HG03159 (cell line): ENCODE data around the gene PANX2.
"Not testable (repeated sequence)": the region's sequence is repeated elsewhere in the genome, so short reads cannot be mapped to it uniquely, and the experiment has no call there.

Experiments used
- ATAC-seq: cut with Tn5 transposase; IDR thresholded peaks from one replicate; pipeline ENCODE4 v1.9.1; 2021; ENCODE audit warnings: mild to moderate bottlenecking, moderate library complexity; ENCODE audit not compliant: unreplicated experiment

Gene PANX2

DNA sequence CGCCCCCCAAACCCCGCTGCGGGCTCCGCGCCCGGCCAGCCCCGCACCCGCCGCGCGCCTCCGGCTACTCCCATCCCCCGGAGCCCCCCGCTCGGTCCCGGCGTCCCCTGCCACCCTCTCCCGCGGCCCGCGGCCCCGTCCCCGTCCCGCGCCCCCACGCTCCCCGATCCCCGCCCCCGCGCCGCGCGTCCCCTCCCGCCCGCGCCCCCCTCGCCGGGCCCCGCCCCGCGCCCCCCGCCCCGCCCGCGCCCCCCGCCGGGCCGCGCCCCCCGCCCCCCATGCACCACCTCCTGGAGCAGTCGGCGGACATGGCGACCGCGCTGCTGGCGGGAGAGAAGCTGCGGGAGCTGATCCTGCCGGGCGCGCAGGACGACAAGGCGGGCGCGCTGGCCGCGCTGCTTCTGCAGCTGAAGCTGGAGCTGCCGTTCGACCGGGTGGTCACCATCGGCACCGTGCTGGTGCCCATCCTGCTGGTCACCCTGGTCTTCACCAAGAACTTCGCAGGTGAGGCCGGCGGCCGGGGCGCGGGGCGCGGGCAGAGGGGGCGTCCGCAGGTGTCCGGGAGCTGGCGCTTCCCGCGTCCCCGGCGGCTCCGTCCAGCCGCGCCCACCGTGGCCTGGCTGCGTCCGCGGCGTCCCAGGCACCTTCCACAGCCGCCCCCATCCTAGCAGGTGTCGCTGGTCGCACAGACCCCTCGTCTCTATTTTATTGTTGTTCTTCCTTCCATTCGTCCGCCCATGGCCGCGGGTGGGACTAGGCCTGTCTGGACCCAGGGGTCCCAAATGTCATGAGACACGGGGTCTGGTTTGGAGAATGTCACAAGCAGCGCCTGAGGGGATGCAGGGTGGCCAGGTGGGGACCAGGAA is at the start of gene PANX2:
Gene PANX2 (plus strand): TSS at position 279 of the 866 bp plus-strand sequence. CDS start 0 bp downstream, at position 279.
- ATAC-seq = no peak

GRCh38 chr22:50121202-50121740 is 49.3 kb upstream of the PANX2 start:
- no peak for ATAC-seq

DNA sequence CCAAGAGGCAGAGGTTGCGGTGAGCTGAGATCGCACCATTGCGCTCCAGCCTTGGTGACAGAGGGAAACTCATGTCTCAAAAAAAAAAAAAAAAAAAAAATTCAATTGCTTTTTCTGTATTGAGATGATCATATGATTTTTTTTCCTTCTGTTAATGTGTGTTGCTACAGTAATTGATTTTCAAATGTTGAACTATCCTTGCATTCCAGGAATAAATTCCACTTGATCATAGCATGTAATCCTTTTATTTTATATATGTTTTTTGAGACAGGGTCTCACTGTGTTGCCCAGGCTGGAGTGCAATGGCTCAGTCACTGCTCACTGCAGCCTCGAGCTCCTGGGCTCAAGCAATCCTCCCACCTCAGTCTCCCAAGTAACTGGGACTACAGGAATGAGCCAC is 47.4 kb upstream of the PANX2 start:
- ATAC-seq = no peak

GRCh38 chr22:50125029-50125428 is 45.5 kb upstream of the PANX2 start:
- no peak for ATAC-seq

DNA sequence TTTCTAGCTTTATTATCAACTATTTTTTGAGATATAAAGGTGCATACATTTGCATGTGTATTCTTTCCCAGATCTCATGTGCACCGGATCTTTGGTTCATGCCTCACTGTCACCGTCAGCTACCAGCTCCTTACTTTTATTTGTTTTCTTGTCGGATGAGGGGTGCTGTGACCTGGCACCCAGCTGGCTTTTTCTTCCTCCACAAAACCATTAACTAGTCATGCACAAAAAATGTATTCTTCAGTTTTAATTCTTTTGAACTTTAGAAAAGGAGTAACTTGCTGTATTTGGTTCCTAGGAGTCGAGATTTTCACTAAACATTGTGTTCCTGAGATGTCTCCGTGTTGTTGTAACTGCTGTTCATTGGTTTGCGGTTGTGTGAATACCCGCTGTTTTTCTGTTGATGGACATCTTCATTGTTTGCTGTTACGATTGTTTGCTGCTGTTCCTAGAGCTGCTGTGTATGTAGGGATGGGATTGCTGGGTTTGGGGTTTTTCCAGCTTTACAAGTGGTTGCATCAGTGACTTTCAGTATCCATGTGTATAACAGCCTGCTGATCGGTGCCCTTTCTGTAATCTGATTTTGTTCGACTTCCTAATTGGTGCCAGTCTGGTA is 41.3 kb upstream of the PANX2 start:
- no peak for ATAC-seq

DNA sequence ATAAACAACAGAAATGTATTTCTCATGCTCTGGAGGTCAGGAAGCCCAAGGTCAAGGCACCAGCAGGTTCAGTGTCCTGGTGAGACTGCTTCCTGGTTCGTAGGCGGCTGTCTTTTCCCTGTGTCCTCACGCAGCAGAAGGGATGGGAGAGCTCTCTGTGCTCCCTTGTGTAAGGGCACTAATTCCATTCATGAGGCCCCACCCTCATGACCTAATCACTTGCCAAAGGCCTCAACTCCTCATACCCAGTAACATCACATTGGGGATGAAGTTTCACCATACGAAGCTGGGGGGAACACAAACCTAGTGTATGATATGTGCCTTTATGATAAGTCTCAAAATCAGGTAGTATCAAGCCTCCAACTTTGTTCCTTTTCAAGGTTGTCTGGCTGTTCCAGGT is 38.6 kb upstream of the PANX2 start:
- ATAC-seq = no peak

DNA sequence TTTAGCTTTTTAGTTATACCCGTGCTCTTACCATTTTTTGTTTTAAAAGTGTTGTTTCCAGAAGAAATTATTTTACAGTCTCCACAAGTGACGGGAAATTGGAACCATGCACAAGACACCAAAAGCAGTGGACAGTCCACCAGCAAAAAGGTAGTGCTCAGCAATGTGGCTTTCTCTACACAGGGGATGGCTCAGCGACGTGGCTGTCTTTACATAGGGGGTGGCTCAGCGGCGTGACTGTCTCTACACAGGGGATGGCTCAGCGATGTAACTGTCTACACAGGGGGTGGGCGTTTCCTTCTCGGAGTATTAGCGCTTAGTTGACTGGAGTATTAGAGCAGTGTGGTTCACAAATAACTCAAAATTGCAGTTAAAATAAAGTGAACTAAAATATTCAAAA is 36.0 kb upstream of the PANX2 start:
- ATAC-seq = no peak

DNA sequence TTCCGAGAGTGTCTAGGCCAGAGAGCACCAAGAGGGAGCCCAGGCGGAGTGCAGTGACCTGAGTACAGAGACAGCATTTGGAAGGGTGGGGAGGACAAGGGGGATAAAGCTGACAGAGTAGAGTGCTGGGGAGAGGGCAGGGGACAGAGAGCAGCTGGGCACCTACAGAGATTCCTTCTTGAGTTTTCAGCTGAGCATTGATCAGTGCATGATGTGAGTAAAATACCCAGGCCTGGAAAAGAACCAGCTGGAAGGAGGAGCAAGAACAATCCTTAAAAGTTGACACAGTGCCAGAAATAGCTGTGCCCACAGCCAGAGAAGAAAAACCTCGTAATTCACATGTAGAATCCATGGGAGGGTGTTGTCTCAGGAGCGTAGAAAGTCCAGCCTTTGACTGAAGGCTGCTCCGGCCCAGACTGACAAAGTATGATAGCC is 33.9 kb upstream of the PANX2 start:
- no peak for ATAC-seq

- ATAC-seq = not testable (repeated sequence)
These were observed 33.3 kb upstream of the PANX2 start for GRCh38 chr22:50137277-50137676.

DNA sequence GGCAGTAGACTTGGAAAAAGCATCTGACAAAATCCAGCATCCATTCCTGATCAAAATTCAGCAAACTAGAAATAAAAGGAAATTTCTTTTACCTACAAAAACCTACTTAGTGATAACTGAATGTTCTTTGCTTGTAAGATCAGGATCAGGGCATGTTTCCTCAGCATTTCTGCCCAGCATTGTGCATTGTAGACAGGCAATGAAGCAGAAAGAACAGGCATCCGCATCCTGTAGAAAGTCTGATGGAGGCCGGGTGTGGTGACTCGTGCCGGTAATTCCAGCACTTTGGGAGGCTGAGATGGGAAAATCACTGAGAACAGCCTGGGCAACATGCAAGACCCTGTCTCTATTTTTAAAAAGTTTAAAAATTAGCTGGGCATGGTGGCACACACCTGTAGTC is 32.5 kb upstream of the PANX2 start:
- no peak for ATAC-seq

- no peak for ATAC-seq
These were observed 31.5 kb upstream of the PANX2 start for GRCh38 chr22:50138988-50139387.

DNA sequence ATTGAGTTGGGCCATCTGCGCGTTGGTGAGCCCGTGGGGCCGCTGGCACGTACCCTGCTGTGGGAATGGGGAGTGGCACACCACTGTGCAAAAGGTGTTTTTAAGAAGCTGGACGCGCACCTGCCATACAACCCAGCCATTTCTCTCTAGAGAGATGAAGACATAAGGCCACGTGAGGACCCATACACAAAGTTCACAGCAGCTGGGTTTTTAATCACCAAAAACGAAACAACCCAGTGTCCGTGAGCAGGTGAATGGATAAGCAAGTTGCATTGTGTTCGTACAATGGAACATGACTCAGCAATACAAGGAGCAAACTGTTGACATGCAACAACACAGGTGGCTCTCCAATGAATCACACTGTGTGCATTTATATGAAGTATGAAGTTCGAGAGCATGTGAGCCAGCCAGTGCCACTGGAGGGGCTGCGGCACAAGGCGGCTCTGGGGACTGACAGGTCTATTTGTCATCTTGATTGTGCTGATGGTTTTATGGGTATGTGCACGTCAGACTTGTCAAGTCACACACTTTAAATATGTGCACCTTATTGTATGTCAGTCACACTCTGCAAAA is 30.6 kb upstream of the PANX2 start:
- no peak for ATAC-seq

- ATAC-seq = no peak
These were observed 29.9 kb upstream of the PANX2 start for GRCh38 chr22:50140615-50141014.

DNA sequence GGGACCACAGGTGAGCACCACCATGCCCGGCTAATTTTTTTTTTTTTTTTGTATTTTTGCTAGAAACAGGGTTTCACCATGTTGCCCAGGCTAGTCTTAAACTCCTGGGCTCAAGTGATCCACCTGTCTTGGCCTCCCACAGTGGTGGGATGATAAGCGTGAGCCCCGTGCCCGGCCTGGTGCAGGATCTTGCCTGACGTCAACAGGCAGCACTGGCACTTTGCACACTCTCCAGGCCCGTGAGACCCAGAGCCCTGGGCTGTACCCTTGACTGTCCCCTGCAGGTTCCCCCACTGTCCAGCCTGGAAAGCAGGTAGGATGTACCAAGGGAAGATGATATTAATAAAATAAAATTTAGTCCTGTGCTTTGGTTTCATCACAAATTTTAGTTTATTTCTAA is 29.1 kb upstream of the PANX2 start:
- no peak for ATAC-seq

- no peak for ATAC-seq
These were observed 28.6 kb upstream of the PANX2 start for GRCh38 chr22:50141891-50142363.

GRCh38 chr22:50143096-50143495 is 27.4 kb upstream of the PANX2 start:
- ATAC-seq = no peak

DNA sequence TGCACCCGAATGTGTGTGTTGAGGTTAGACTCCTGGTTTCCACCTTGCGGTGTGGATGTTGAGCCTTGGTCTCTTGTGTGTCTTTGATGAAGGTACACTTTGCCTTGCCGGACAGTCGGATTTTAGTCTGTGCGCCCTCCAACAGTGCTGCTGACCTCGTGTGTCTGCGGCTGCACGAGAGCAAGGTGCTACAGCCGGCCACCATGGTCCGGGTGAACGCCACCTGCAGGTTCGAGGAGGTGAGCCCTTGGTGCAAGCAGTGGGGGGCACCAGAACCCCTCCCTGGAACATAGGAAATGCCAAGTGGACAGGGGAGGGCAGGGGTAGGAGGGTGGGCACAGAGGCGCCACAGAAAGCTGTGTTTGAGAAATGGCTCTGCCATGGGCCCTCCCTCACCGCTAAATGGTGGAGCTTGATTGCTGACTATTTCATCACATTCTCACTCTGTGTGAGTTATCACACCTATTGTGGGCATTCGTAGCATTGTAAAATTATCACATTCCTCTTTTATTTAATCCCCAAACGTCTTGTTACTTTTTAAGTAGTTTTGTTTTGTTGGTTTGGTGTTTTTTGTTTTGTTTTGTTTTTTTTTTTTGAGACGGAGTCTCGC is 26.4 kb upstream of the PANX2 start:
- ATAC-seq = no peak

GRCh38 chr22:50145721-50146438 is 24.7 kb upstream of the PANX2 start:
- no peak for ATAC-seq

DNA sequence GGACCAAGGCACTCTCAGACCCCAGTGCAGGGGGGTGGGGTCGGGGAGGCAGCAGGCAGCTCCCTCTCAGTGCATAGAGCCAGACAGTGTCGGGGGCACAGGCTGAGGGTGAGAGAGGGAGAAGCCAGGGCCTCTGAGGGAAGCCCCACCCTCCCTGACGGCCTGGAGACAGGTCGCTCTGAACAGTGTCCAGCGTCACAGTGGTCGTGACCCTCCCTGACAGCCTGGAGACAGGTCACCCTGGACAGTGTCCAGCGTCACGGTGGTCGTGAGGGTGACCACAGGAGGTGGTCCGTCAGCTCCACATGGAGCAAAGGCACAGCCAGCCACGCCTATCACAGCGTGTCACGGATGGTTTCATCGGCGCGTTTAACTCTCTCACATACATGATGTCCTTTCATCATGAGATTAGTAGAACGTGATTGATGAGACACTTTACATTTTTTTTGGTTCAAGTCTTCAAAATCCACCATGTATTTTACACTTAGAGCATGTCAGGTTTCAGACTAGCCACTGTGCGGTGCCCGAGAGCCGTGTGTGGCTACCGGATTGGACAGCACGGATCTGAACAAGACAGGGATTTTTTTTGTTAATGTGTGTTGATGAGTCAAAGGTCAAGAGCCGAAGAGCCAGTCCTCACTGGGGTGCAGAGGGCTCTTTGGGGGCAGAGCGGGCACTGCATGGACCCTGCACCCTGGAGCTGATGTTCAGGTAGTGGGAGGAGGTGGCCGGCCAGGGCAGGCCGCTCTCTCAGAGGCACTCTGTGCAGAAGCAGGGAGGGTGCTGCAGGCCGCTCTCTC is 23.9 kb upstream of the PANX2 start:
- no peak for ATAC-seq
